Common myeloid progenitor, CD34-positive (primary cell): ENCODE measurements around the gene RPS26.

Source experiments
- CTCF ChIA-PET: fragments of 350-600 bp; sonication (Branson Sonifier 250); formaldehyde crosslinking; loops from one replicate; lab custom pipeline; 2021; ENCODE audit warnings: antibody characterized with exemption; lab: Charles Lee
- POLR2A ChIA-PET: fragments of 350-600 bp; sonication (Branson Sonifier 250); formaldehyde crosslinking; loops from one replicate; lab custom pipeline; 2021; ENCODE audit warnings: antibody characterized with exemption; lab: Charles Lee
- DNase-seq, 3 donors: peaks; one replicate each; pipeline versions ENCODE4 v3.0.0 to v3.0.0-alpha.2; 2013
- H3K27ac ChIP-seq, 2 experiments: 1 replicate in 1 of 2; 2 replicates in 1 of 2; pipeline ENCODE4 v1.7.0; 2013; ENCODE audit warnings: inconsistent platforms in 2 of 2, low read length in 2 of 2, mild to moderate bottlenecking in 2 of 2, low read depth in 1 of 2, moderate library complexity in 1 of 2; ENCODE audit not compliant: severe bottlenecking in 2 of 2, insufficient read depth in 1 of 2, poor library complexity in 1 of 2
- H3K27me3 ChIP-seq, 5 experiments: replicated peaks in 2 of 5; 1 replicate in 3 of 5; 2 replicates in 2 of 5; pipeline versions ENCODE4 v1.6.1 to v1.7.0; 2013; ENCODE audit warnings: low read length in 4 of 5, mild to moderate bottlenecking in 2 of 5, moderate library complexity in 2 of 5, inconsistent platforms in 1 of 5; ENCODE audit not compliant: insufficient read depth in 5 of 5, control insufficient read depth in 4 of 5
- H3K36me3 ChIP-seq, 4 experiments: 1 replicate in 2 of 4; 2 replicates in 2 of 4; pipeline versions ENCODE4 v1.6.1 to v1.7.0; 2013; ENCODE audit warnings: low read length in 3 of 4, control low read depth in 1 of 4, mild to moderate bottlenecking in 1 of 4; ENCODE audit not compliant: control insufficient read depth in 4 of 4, insufficient read depth in 4 of 4
- H3K4me1 ChIP-seq, 4 experiments: 1 replicate in 3 of 4; 2 replicates in 1 of 4; pipeline versions ENCODE4 v1.6.1 to v1.7.1; 2013; ENCODE audit warnings: low read length in 3 of 4, mild to moderate bottlenecking in 3 of 4, control low read depth in 1 of 4, inconsistent platforms in 1 of 4, moderate library complexity in 1 of 4; ENCODE audit not compliant: control insufficient read depth in 4 of 4, insufficient read depth in 4 of 4; ENCODE audit errors: control extremely low read depth in 1 of 4
- H3K4me3 ChIP-seq, 7 experiments: 1 replicate in 4 of 7; 2 replicates in 3 of 7; pipeline versions ENCODE4 v1.5.1 to v1.7.0; 2013; ENCODE audit warnings: mild to moderate bottlenecking in 7 of 7, low read length in 6 of 7, moderate library complexity in 6 of 7, inconsistent platforms in 2 of 7, low read depth in 2 of 7, control low read depth in 1 of 7; ENCODE audit not compliant: insufficient read depth in 4 of 7, control insufficient read depth in 1 of 7; ENCODE audit errors: extremely low read depth in 1 of 7
- H3K9me3 ChIP-seq, 5 experiments: 1 replicate in 4 of 5; 2 replicates in 1 of 5; pipeline versions ENCODE4 v1.6.1 to v1.7.1; 2013; ENCODE audit warnings: low read length in 4 of 5, mild to moderate bottlenecking in 2 of 5, inconsistent platforms in 1 of 5, low read depth in 1 of 5, moderate library complexity in 1 of 5; ENCODE audit not compliant: control insufficient read depth in 4 of 5, insufficient read depth in 2 of 5; ENCODE audit errors: control extremely low read depth in 1 of 5
- WGBS: methylation state at CpG from one replicate; pipeline ENCODE4 v1.1.5; 2013; ENCODE audit not compliant: insufficient coverage; 5-methylcytosine and 5-hydroxymethylcytosine counted together

The RPS26 gene

GRCh38 chr12:56087220-56087619 lies 45.5 kb downstream of the RPS26 start:
- H3K36me3 ChIP-seq: no peaks in the 10 kb centered on the region
- no peaks in the 10 kb centered on the region for H3K9me3 ChIP-seq
- WGBS: 95% methylated on average over 3 of the region's 6 CpGs
- H3K27me3 ChIP-seq: peaks cover 0 to 14% (median 4%) of the 10 kb centered on the region in 5 experiments
- ChIA-PET POLR2A (no interaction called here), CTCF (interaction anchor here (1.0 kb wide), 1 partner anchor 37 kb away, joined by 3 read pairs; no protein-coding TSS in a partner anchor)
- no peak for DNase-seq
- no peak overlapping the region for H3K4me3 ChIP-seq
- H3K27ac ChIP-seq: no peak overlapping the region
- no peaks in the 10 kb centered on the region for H3K4me1 ChIP-seq
